Caco-2 (cell line): Measurements from ENCODE around the gene AEN. TPM values are rescaled to one million over a fixed set of nuclear protein-coding genes. Genes with fewer than 3 reads are reported as not detected.

Experiments
- BruUV-seq: library from RNA; stranded (reverse); fragments of 400-500 nt; replicated peaks from 2 replicates; lab custom pipeline; 2021; lab: Mats Ljungman, UMichigan
- CTCF ChIA-PET: fragments of 300-600 bp; sonication (Branson Sonifier 250); formaldehyde crosslinking; loops from one replicate; lab custom pipeline; 2022; ENCODE audit warnings: antibody characterized with exemption; lab: Charles Lee
- POLR2A ChIA-PET: fragments of 300-600 bp; sonication (Branson Sonifier 250); formaldehyde crosslinking; loops from one replicate; lab custom pipeline; 2022; ENCODE audit warnings: antibody characterized with exemption; lab: Charles Lee
- DNase-seq, 2 experiments: peaks; one replicate each; pipeline versions ENCODE4 v3.0.0 to v3.0.0-alpha.2; 2020 to 2022
- H3K27me3 ChIP-seq: replicated peaks from 2 replicates; pipeline ENCODE4 v1.6.0; 2011; ENCODE audit warnings: low read length; ENCODE audit not compliant: control insufficient read depth, insufficient read depth
- H3K36me3 ChIP-seq: 2 replicates; pipeline ENCODE4 v1.5.1; 2011; ENCODE audit warnings: low read length; ENCODE audit not compliant: control insufficient read depth, insufficient read depth
- H3K4me1 ChIP-seq: fragments of 250-450 bp; sonication (Bioruptor Pico); 2 replicates; pipeline ENCODE4 v1.5.1; 2020; ENCODE audit warnings: mild to moderate bottlenecking
- H3K4me3 ChIP-seq: 2 replicates; pipeline ENCODE4 v1.5.1; 2011; ENCODE audit warnings: low read depth, mild to moderate bottlenecking, control low read depth, low read length
- H3K9me3 ChIP-seq: fragments of 250-450 bp; sonication (Bioruptor Pico); 2 replicates; pipeline ENCODE4 v1.5.1; 2020; ENCODE audit warnings: mild to moderate bottlenecking, moderate library complexity
- H3K27ac Mint-ChIP-seq: one replicate; pipeline ENCODE4 v1.8.0; 2022; ENCODE audit warnings: mixed read lengths; ENCODE audit not compliant: unreplicated experiment
- H3K27me3 Mint-ChIP-seq: one replicate; pipeline ENCODE4 v1.8.0; 2022; ENCODE audit warnings: mixed read lengths; ENCODE audit not compliant: insufficient read depth, unreplicated experiment
- H3K36me3 Mint-ChIP-seq: one replicate; pipeline ENCODE4 v1.8.0; 2022; ENCODE audit warnings: mild to moderate bottlenecking, mixed read lengths; ENCODE audit not compliant: insufficient read depth, unreplicated experiment
- H3K4me1 Mint-ChIP-seq: one replicate; pipeline ENCODE4 v1.8.0; 2022; ENCODE audit warnings: low read depth, mixed read lengths; ENCODE audit not compliant: unreplicated experiment
- H3K4me3 Mint-ChIP-seq: one replicate; pipeline ENCODE4 v1.8.0; 2022; ENCODE audit warnings: mild to moderate bottlenecking, moderate library complexity, mixed read lengths; ENCODE audit not compliant: unreplicated experiment
- H3K9me3 Mint-ChIP-seq: one replicate; pipeline ENCODE4 v1.8.0; 2022; ENCODE audit warnings: mixed read lengths; ENCODE audit not compliant: unreplicated experiment
- CTCF ChIP-seq, 2 experiments: fragments of 200-600 bp in 1 of 2; IDR thresholded peaks; 1 replicate in 1 of 2; 2 replicates in 1 of 2; pipeline versions ENCODE4 v1.5.1 to v1.8.0; 2011 to 2022; ENCODE audit warnings: antibody characterized with exemption in 1 of 2, control low read depth in 1 of 2, inconsistent platforms in 1 of 2, low read depth in 1 of 2, low read length in 1 of 2, mild to moderate bottlenecking in 1 of 2, moderate library complexity in 1 of 2; ENCODE audit not compliant: insufficient read depth in 1 of 2, severe bottlenecking in 1 of 2, unreplicated experiment in 1 of 2
- intact Hi-C: fragments of 100-400 bp; cut with micrococcal nuclease; formaldehyde crosslinking; loops from one replicate; pipeline ENCODE4 v1.10.0; 2022; ENCODE audit not compliant: unreplicated experiment
- total RNA-seq: library from RNA; stranded (reverse); gene quantifications from 2 replicates; pipeline ENCODE4 v1.2.3, GENCODE V29; 2022

Gene AEN
- total RNA-seq, 1 experiment from 2014 or later, result 33.2 TPM

GRCh38 chr15:88574655-88575054, 46.5 kb upstream of the AEN start:
- H3K27me3 Mint-ChIP-seq, result no peaks in the 10 kb centered on the region
- Histone ChIP-seq H3K27me3 (no peaks in the 10 kb centered on the region), H3K4me3 (no peak overlapping the region), H3K4me1 (peaks cover 18% of the 10 kb centered on the region), H3K9me3 (no peaks in the 10 kb centered on the region), H3K36me3 (no peaks in the 10 kb centered on the region)
- ChIA-PET CTCF (no interaction called here), POLR2A (no interaction called here)
- no peaks in the 10 kb centered on the region for H3K36me3 Mint-ChIP-seq
- intact Hi-C loops, result no loop called here
- DNase-seq, result no peak
- no peaks in the 10 kb centered on the region for H3K4me1 Mint-ChIP-seq
- no peak for TF ChIP-seq CTCF (IDR thresholded peaks at IDR 0.05; ENCODE audit: insufficient read depth in 1 of 2, low read depth in 1 of 2, low read length in 1 of 2, severe bottlenecking in 1 of 2, unreplicated experiment in 1 of 2)
- no peak overlapping the region for H3K27ac Mint-ChIP-seq
- no peaks in the 10 kb centered on the region for H3K9me3 Mint-ChIP-seq
- no peak overlapping the region for H3K4me3 Mint-ChIP-seq
- no TSS peak for BruUV-seq

GRCh38 chr15:88579322-88579721, 41.8 kb upstream of the AEN start:
- no peak for TF ChIP-seq CTCF (IDR thresholded peaks at IDR 0.05; ENCODE audit: insufficient read depth in 1 of 2, low read depth in 1 of 2, low read length in 1 of 2, severe bottlenecking in 1 of 2, unreplicated experiment in 1 of 2)

GRCh38 chr15:88580532-88580931, 40.6 kb upstream of the AEN start:
- H3K27me3 ChIP-seq, result no peaks in the 10 kb centered on the region
- no peaks in the 10 kb centered on the region for H3K36me3 ChIP-seq
- H3K4me1 ChIP-seq, result no peaks in the 10 kb centered on the region
- intact Hi-C loops, result no loop called here
- DNase-seq, result no peak
- Mint-ChIP-seq H3K27ac (no peak overlapping the region), H3K36me3 (no peaks in the 10 kb centered on the region), H3K27me3 (no peaks in the 10 kb centered on the region), H3K9me3 (no peaks in the 10 kb centered on the region), H3K4me3 (no peak overlapping the region), H3K4me1 (no peaks in the 10 kb centered on the region)
- BruUV-seq, result no TSS peak
- CTCF ChIA-PET, result no interaction called here
- TF ChIP-seq CTCF (IDR thresholded peaks at IDR 0.05; ENCODE audit: insufficient read depth in 1 of 2, low read depth in 1 of 2, low read length in 1 of 2, severe bottlenecking in 1 of 2, unreplicated experiment in 1 of 2), result no peak
- POLR2A ChIA-PET, result no interaction called here
- H3K4me3 ChIP-seq, result no peak overlapping the region
- 0 out of 2 replicates have a peak, but pooled peaks cover 3% of the 10 kb centered on the region for H3K9me3 ChIP-seq

More at GRCh38 chr15:88579322-88579721, 41.8 kb upstream of the AEN start:
- Histone ChIP-seq H3K36me3 (no peaks in the 10 kb centered on the region), H3K4me1 (no peaks in the 10 kb centered on the region), H3K9me3 (0 out of 2 replicates have a peak, but pooled peaks cover 3% of the 10 kb centered on the region), H3K27me3 (no peaks in the 10 kb centered on the region), H3K4me3 (no peak overlapping the region)
- no peaks in the 10 kb centered on the region for H3K36me3 Mint-ChIP-seq
- H3K27ac Mint-ChIP-seq, result no peak overlapping the region
- intact Hi-C loops, result no loop called here
- no peaks in the 10 kb centered on the region for H3K27me3 Mint-ChIP-seq
- no peak for DNase-seq
- ChIA-PET CTCF (no interaction called here), POLR2A (no interaction called here)
- H3K4me1 Mint-ChIP-seq, result no peaks in the 10 kb centered on the region
- no TSS peak for BruUV-seq
- no peaks in the 10 kb centered on the region for H3K9me3 Mint-ChIP-seq
- no peak overlapping the region for H3K4me3 Mint-ChIP-seq
